ENCODE results near the gene NIF3L1.

Gene NIF3L1

GRCh38 chr2:200901459-200902072, 12.4 kb downstream of the NIF3L1 start:
- DNase-seq (ENCODE audit: low spot score in 2 of 2), result peak; percentile 48 to 70
- no peaks in the 10 kb centered on the region for H3K27me3 Mint-ChIP-seq
- H3K4me1 Mint-ChIP-seq, result peaks cover 7% of the 10 kb centered on the region
- peak overlapping the region; percentile 51 for H3K27ac Mint-ChIP-seq (ENCODE audit: low read depth)
- ATAC-seq (replicated peaks; ENCODE audit: extremely low read depth, poor library complexity, severe bottlenecking), result peak; percentile 100
- peaks cover 46% of the 10 kb centered on the region for H3K36me3 Mint-ChIP-seq (ENCODE audit: insufficient read depth)
- H3K9me3 Mint-ChIP-seq, result no peaks in the 10 kb centered on the region
- no peak overlapping the region for H3K4me3 Mint-ChIP-seq

DNA sequence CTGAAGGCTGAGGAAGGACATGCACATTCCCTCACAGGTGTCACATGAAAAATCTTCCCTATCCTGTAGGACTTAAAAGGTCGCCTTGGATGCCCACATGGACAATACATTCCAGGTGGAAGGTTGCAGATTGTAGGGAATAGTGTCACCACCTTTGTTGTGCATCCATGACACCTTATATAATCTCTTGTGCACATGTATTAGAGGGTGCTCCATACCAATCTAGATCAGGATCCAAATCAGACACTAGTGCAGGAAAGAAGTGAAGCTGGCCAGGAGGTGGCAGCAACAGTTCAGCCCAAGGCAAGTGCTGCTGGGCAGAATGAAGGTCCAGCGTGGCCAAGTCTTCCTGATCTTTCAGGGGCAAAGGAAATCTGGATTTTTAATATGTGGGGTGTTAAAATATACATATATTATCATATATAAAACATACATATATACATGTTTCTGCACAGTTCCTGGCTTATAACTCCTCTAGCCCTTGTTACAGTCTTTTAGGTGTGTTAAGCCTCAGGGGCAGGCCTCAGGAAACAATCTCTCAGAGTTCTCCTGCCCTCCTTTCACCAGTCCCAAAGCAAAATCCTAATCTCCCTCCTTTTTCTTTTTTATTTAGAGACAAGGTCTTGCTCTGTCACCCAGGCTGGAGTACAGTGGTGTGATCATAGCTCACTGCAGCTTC, 16.6 kb downstream of the NIF3L1 start:
- H3K4me1 Mint-ChIP-seq, result peaks cover 7% of the 10 kb centered on the region
- H3K4me3 Mint-ChIP-seq, result no peak overlapping the region
- DNase-seq (ENCODE audit: low spot score in 2 of 2), result no peak
- ATAC-seq (replicated peaks; ENCODE audit: extremely low read depth, poor library complexity, severe bottlenecking), result no peak
- H3K9me3 Mint-ChIP-seq, result no peaks in the 10 kb centered on the region
- no peak overlapping the region for H3K27ac Mint-ChIP-seq (ENCODE audit: low read depth)
- no peaks in the 10 kb centered on the region for H3K27me3 Mint-ChIP-seq
- peaks cover 36% of the 10 kb centered on the region for H3K36me3 Mint-ChIP-seq (ENCODE audit: insufficient read depth)

DNA sequence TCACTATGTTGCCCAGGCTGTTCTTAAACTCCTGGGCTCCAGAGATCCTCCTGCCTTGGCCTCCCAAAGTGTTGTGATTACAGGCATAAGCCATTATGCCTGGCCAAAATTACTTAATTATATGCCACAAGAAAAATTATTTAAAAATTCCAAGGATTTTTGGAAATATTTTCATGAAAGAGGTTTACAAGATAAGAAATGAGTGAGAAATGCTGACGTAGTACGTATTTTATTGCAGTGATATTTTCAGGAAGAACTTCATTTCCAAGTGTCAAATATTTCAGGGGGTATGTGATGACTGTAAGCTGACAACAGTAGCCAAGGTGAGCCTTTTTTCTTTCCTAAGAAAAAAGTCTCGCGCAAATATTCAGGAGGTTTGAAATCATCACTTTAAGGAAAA, 20.8 kb downstream of the NIF3L1 start:
- H3K4me3 Mint-ChIP-seq, result no peak overlapping the region
- H3K27ac Mint-ChIP-seq (ENCODE audit: low read depth), result no peak overlapping the region
- no peaks in the 10 kb centered on the region for H3K4me1 Mint-ChIP-seq
- H3K9me3 Mint-ChIP-seq, result no peaks in the 10 kb centered on the region
- peaks cover 46% of the 10 kb centered on the region for H3K36me3 Mint-ChIP-seq (ENCODE audit: insufficient read depth)
- H3K27me3 Mint-ChIP-seq, result no peaks in the 10 kb centered on the region
- DNase-seq (ENCODE audit: low spot score in 2 of 2) (no peak), ATAC-seq (replicated peaks; ENCODE audit: extremely low read depth, poor library complexity, severe bottlenecking) (no peak)

DNA sequence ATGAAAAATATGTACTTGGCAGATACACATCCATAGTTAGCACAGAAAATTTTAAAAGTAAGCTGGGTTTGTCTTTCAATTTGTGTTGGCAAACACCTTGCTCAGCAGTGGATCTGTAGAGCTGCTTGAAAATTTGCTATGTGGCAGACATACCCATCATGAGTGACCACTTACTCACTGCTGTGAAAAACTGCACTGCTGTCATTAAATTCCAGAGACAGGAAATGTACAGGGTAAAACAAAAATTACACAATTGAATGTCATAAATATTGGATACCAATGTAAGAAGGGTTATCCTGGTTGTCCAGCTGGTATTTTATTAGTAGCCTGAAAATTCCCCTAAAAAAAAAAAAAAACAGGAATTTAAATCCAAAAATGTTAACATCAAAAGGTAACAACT, 24.5 kb downstream of the NIF3L1 start:
- Mint-ChIP-seq H3K27ac (ENCODE audit: low read depth) (no peak overlapping the region), H3K4me3 (no peak overlapping the region)

GRCh38 chr2:200922439-200922838, 33.3 kb downstream of the NIF3L1 start:
- H3K36me3 Mint-ChIP-seq (ENCODE audit: insufficient read depth), result peaks cover 55% of the 10 kb centered on the region
- H3K4me1 Mint-ChIP-seq, result no peaks in the 10 kb centered on the region
- H3K9me3 Mint-ChIP-seq, result no peaks in the 10 kb centered on the region
- H3K27me3 Mint-ChIP-seq, result no peaks in the 10 kb centered on the region
- DNase-seq (ENCODE audit: low spot score in 2 of 2) (no peak), ATAC-seq (replicated peaks; ENCODE audit: extremely low read depth, poor library complexity, severe bottlenecking) (no peak)
- H3K4me3 Mint-ChIP-seq, result no peak overlapping the region
- peak overlapping the region; percentile 59 for H3K27ac Mint-ChIP-seq (ENCODE audit: low read depth)

More for the DNA sequence above, 24.5 kb downstream of the NIF3L1 start:
- H3K36me3 Mint-ChIP-seq (ENCODE audit: insufficient read depth), result peaks cover 62% of the 10 kb centered on the region
- DNase-seq (ENCODE audit: low spot score in 2 of 2) (no peak), ATAC-seq (replicated peaks; ENCODE audit: extremely low read depth, poor library complexity, severe bottlenecking) (no peak)
- H3K27me3 Mint-ChIP-seq, result no peaks in the 10 kb centered on the region
- no peaks in the 10 kb centered on the region for H3K4me1 Mint-ChIP-seq
- no peaks in the 10 kb centered on the region for H3K9me3 Mint-ChIP-seq

- Mint-ChIP-seq H3K36me3 (ENCODE audit: insufficient read depth) (peaks cover 47% of the 10 kb centered on the region), H3K27me3 (no peaks in the 10 kb centered on the region), H3K9me3 (no peaks in the 10 kb centered on the region), H3K27ac (ENCODE audit: low read depth) (peak overlapping the region; percentile 2), H3K4me3 (no peak overlapping the region), H3K4me1 (no peaks in the 10 kb centered on the region)
- ATAC-seq (replicated peaks; ENCODE audit: extremely low read depth, poor library complexity, severe bottlenecking) (no peak), DNase-seq (ENCODE audit: low spot score in 2 of 2) (no peak)
These were observed 40.4 kb downstream of the NIF3L1 start for GRCh38 chr2:200929334-200930249.

- H3K27me3 Mint-ChIP-seq, result no peaks in the 10 kb centered on the region
- no peak overlapping the region for H3K4me3 Mint-ChIP-seq
- peaks cover 48% of the 10 kb centered on the region for H3K36me3 Mint-ChIP-seq (ENCODE audit: insufficient read depth)
These were observed 41.9 kb downstream of the NIF3L1 start for GRCh38 chr2:200930947-200931626.

DNA sequence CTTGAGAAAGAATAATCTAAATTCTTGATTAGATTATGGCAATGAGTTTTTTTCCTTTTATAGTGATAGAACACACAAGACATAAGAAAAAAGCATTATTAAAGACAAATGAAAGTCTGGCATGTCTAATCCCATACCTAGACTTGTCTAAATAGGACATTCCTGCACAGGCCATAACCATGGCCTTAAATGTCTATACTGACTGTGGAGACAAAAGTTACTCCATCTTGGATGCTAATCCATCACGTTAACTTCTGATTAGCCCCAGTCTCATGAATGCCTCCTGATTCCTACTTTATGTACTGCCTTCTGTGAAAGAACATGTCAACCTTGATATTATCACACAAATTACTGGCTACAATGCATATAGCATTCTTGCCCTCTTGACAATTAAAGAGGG, 50.7 kb downstream of the NIF3L1 start:
- Mint-ChIP-seq H3K4me1 (peaks cover 9% of the 10 kb centered on the region), H3K27me3 (no peaks in the 10 kb centered on the region), H3K9me3 (no peaks in the 10 kb centered on the region), H3K36me3 (ENCODE audit: insufficient read depth) (peaks cover 50% of the 10 kb centered on the region), H3K27ac (ENCODE audit: low read depth) (no peak overlapping the region), H3K4me3 (no peak overlapping the region)
- ATAC-seq (replicated peaks; ENCODE audit: extremely low read depth, poor library complexity, severe bottlenecking) (no peak), DNase-seq (ENCODE audit: low spot score in 2 of 2) (no peak)

More at GRCh38 chr2:200930947-200931626, 41.9 kb downstream of the NIF3L1 start:
- Mint-ChIP-seq H3K4me1 (no peaks in the 10 kb centered on the region), H3K27ac (ENCODE audit: low read depth) (no peak overlapping the region), H3K9me3 (no peaks in the 10 kb centered on the region)
- no peak for ATAC-seq (replicated peaks; ENCODE audit: extremely low read depth, poor library complexity, severe bottlenecking)
- DNase-seq (ENCODE audit: low spot score in 2 of 2), result no peak

- ATAC-seq (replicated peaks; ENCODE audit: extremely low read depth, poor library complexity, severe bottlenecking) (no peak), DNase-seq (ENCODE audit: low spot score in 2 of 2) (no peak)
- Mint-ChIP-seq H3K27ac (ENCODE audit: low read depth) (peak overlapping the region; percentile 74), H3K36me3 (ENCODE audit: insufficient read depth) (peaks cover 40% of the 10 kb centered on the region), H3K4me1 (peaks cover 13% of the 10 kb centered on the region), H3K27me3 (no peaks in the 10 kb centered on the region), H3K4me3 (no peak overlapping the region), H3K9me3 (no peaks in the 10 kb centered on the region)
These were observed 54.4 kb downstream of the NIF3L1 start for GRCh38 chr2:200943527-200944105.

GRCh38 chr2:200944467-200945394, 55.6 kb downstream of the NIF3L1 start:
- H3K4me3 Mint-ChIP-seq, result no peak overlapping the region
- DNase-seq (ENCODE audit: low spot score in 2 of 2) (no peak), ATAC-seq (replicated peaks; ENCODE audit: extremely low read depth, poor library complexity, severe bottlenecking) (no peak)
- H3K27me3 Mint-ChIP-seq, result no peaks in the 10 kb centered on the region
- H3K9me3 Mint-ChIP-seq, result no peaks in the 10 kb centered on the region
- H3K4me1 Mint-ChIP-seq, result peaks cover 13% of the 10 kb centered on the region
- peaks cover 41% of the 10 kb centered on the region for H3K36me3 Mint-ChIP-seq (ENCODE audit: insufficient read depth)
- H3K27ac Mint-ChIP-seq (ENCODE audit: low read depth), result peak overlapping the region; percentile 74

DNA sequence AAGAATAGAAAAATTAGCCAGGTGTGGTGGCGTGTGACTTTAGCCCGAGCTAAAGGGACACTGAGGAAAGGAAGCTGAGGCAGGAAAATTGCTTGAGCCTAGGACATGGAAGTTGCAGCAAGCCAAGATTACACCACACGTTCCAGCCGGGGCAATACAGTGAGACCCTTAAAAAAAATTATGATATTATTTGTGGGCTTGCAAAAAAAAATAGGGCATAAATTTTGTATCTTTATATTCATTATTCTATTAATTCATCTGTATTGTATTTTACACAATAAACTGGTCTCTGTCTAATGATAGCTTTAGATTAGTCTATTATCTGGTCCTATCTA, 56.2 kb downstream of the NIF3L1 start:
- Mint-ChIP-seq H3K36me3 (ENCODE audit: insufficient read depth) (peaks cover 42% of the 10 kb centered on the region), H3K4me1 (peaks cover 13% of the 10 kb centered on the region), H3K27me3 (no peaks in the 10 kb centered on the region), H3K9me3 (no peaks in the 10 kb centered on the region), H3K27ac (ENCODE audit: low read depth) (no peak overlapping the region), H3K4me3 (no peak overlapping the region)
- DNase-seq (ENCODE audit: low spot score in 2 of 2) (no peak), ATAC-seq (replicated peaks; ENCODE audit: extremely low read depth, poor library complexity, severe bottlenecking) (no peak)
